GM12878 (cell line): ENCODE measurements around the gene BMAL1.

ENCODE experiments used
- JUND ChIP-seq: IDR thresholded peaks from 2 replicates; pipeline ENCODE4 v1.6.1; 2012; ENCODE audit warnings: low read depth, mild to moderate bottlenecking, low read length, improper control_type of control experiment, moderate library complexity
- SMC3 ChIP-seq: IDR thresholded peaks from 2 replicates; pipeline ENCODE4 v1.6.1; 2011; ENCODE audit warnings: low read length, improper control_type of control experiment, borderline replicate concordance
- ZNF207 ChIP-seq: fragments of 450-650 bp; IDR thresholded peaks from 2 replicates; pipeline ENCODE4 v1.6.1; 2014; ENCODE audit warnings: antibody characterized with exemption, mild to moderate bottlenecking, borderline replicate concordance

DNA sequence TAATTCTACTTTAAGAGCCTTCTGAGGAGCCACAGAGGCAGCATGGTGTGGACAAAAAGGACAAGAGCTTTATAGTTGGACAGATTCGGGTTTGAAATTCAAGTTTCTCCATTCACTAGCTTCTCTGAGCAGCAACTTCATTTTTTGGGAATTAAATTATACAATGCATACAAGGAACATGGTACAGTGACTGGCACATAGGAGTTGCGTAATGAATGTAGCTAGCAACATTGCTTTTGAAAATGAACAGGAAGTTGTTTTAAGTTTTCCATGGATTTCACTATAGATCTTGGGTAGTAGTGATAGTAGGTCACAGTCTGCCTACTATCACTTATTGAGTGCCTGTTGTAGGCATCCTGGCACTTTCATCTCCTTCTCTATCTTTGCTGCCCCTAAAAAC, 41.0 kb upstream of the BMAL1 start:
- TF ChIP-seq SMC3 (no peak), ZNF207 (no peak), JUND (no peak)
